Thymus (tissue), 11 donors: ENCODE measurements around the gene SLC25A21. TPM values are rescaled to one million over a fixed set of nuclear protein-coding genes. Genes with fewer than 3 reads are reported as not detected.

ENCODE experiments used
- DNase-seq, 9 donors: peaks; one replicate each; pipeline ENCODE4 v3.0.0-alpha.2; 2013; ENCODE audit warnings: low spot score in 9 of 9, low read depth in 6 of 9, missing footprints in 1 of 9
- H3K27ac ChIP-seq, 2 donors: one replicate each; pipeline ENCODE4 v1.5.1; 2013; ENCODE audit warnings: control low read depth in 1 of 2, low read depth in 1 of 2, low read length in 1 of 2, mild to moderate bottlenecking in 1 of 2, moderate library complexity in 1 of 2
- H3K27me3 ChIP-seq, 2 donors: one replicate each; pipeline ENCODE4 v1.5.1; 2013; ENCODE audit warnings: low read length in 1 of 2; ENCODE audit not compliant: control insufficient read depth in 2 of 2, insufficient read depth in 1 of 2
- H3K36me3 ChIP-seq, 2 donors: one replicate each; pipeline ENCODE4 v1.5.1; 2013; ENCODE audit warnings: low read length in 1 of 2, mild to moderate bottlenecking in 1 of 2, moderate library complexity in 1 of 2; ENCODE audit not compliant: control insufficient read depth in 2 of 2, insufficient read depth in 2 of 2
- H3K4me1 ChIP-seq, 2 donors: one replicate each; pipeline ENCODE4 v1.5.1; 2013; ENCODE audit warnings: low read length in 2 of 2; ENCODE audit not compliant: control insufficient read depth in 2 of 2, insufficient read depth in 2 of 2
- H3K4me3 ChIP-seq, 2 donors: one replicate each; pipeline ENCODE4 v1.5.1; 2013; ENCODE audit warnings: low read length in 2 of 2, control low read depth in 1 of 2, mild to moderate bottlenecking in 1 of 2
- H3K9me3 ChIP-seq, 2 donors: one replicate each; pipeline ENCODE4 v1.5.1; 2013; ENCODE audit warnings: low read length in 1 of 2, mild to moderate bottlenecking in 1 of 2; ENCODE audit not compliant: control insufficient read depth in 2 of 2, insufficient read depth in 1 of 2
- WGBS: extraction: QIAGEN DNeasy Blood & Tissue Kit; methylation state at CpG from one replicate; pipeline ENCODE4 v1.1.7; 2013; 5-methylcytosine and 5-hydroxymethylcytosine counted together
- polyA plus RNA-seq: library from polyadenylated mRNA; stranded (reverse); fragments of 200-250 nt; gene quantifications from one replicate; pipeline ENCODE4 v1.2.3, GENCODE V29; 2013
- total RNA-seq: library from RNA; stranded (reverse); fragments of 120-200 nt; gene quantifications from one replicate; pipeline ENCODE4 v1.2.4, GENCODE V29; 2013
- donor health status: healthy.

Gene SLC25A21
- total and polyA plus RNA-seq, 2 donors = 0.46 to 0.90 TPM

- H3K36me3 ChIP-seq = no peaks in the 10 kb centered on the region
- H3K9me3 ChIP-seq = no peaks in the 10 kb centered on the region
- DNase-seq = no peak
- H3K4me3 ChIP-seq = no peak overlapping the region
- no peaks in the 10 kb centered on the region for H3K27me3 ChIP-seq
- WGBS = 54% methylated on average over 4 of the region's 4 CpGs
- H3K4me1 ChIP-seq = no peaks in the 10 kb centered on the region
- no peak overlapping the region for H3K27ac ChIP-seq
Measured at GRCh38 chr14:37013078-37013477, 159.3 kb downstream of the SLC25A21 start.

- H3K27me3 ChIP-seq = no peaks in the 10 kb centered on the region
- H3K9me3 ChIP-seq = no peaks in the 10 kb centered on the region
- no peaks in the 10 kb centered on the region for H3K36me3 ChIP-seq
- no peaks in the 10 kb centered on the region for H3K4me1 ChIP-seq
- WGBS = 77% methylated on average over 1 of the region's 1 CpG
- DNase-seq = no peak
- no peak overlapping the region for H3K4me3 ChIP-seq
- H3K27ac ChIP-seq = no peak overlapping the region
Measured at GRCh38 chr14:36998686-36999085, 173.7 kb downstream of the SLC25A21 start.

- Histone ChIP-seq H3K9me3 (no peaks in the 10 kb centered on the region), H3K27me3 (no peaks in the 10 kb centered on the region), H3K27ac (no peak overlapping the region), H3K36me3 (no peaks in the 10 kb centered on the region), H3K4me1 (no peaks in the 10 kb centered on the region), H3K4me3 (no peak overlapping the region)
- no peak for DNase-seq
- WGBS = 80% methylated on average over 4 of the region's 4 CpGs
Measured at GRCh38 chr14:36997843-36998242, 174.6 kb downstream of the SLC25A21 start.

- H3K9me3 ChIP-seq = no peaks in the 10 kb centered on the region
- H3K4me3 ChIP-seq = no peak overlapping the region
- no peaks in the 10 kb centered on the region for H3K4me1 ChIP-seq
- WGBS = 96% methylated on average over 5 of the region's 5 CpGs
- H3K27me3 ChIP-seq = no peaks in the 10 kb centered on the region
- DNase-seq = no peak
- H3K36me3 ChIP-seq = no peaks in the 10 kb centered on the region
- no peak overlapping the region for H3K27ac ChIP-seq
Measured at GRCh38 chr14:36996857-36997590, 175.4 kb downstream of the SLC25A21 start.

GRCh38 chr14:36996133-36996856 is 176.1 kb downstream of the SLC25A21 start:
- DNase-seq = no peak
- Histone ChIP-seq H3K4me3 (no peak overlapping the region), H3K4me1 (no peaks in the 10 kb centered on the region), H3K27ac (no peak overlapping the region), H3K9me3 (no peaks in the 10 kb centered on the region), H3K36me3 (no peaks in the 10 kb centered on the region), H3K27me3 (no peaks in the 10 kb centered on the region)
- WGBS = 94% methylated on average over 4 of the region's 4 CpGs

GRCh38 chr14:36989806-36990205 is 182.6 kb downstream of the SLC25A21 start:
- Histone ChIP-seq H3K4me1 (no peaks in the 10 kb centered on the region), H3K9me3 (no peaks in the 10 kb centered on the region)
- WGBS = 80% methylated on average over 3 of the region's 3 CpGs

GRCh38 chr14:36988989-36989388 is 183.4 kb downstream of the SLC25A21 start:
- Histone ChIP-seq H3K27me3 (no peaks in the 10 kb centered on the region), H3K4me1 (no peaks in the 10 kb centered on the region), H3K27ac (no peak overlapping the region), H3K36me3 (no peaks in the 10 kb centered on the region), H3K4me3 (no peak overlapping the region), H3K9me3 (no peaks in the 10 kb centered on the region)
- no peak for DNase-seq
- 95% methylated on average over 1 of the region's 1 CpG for WGBS

More at GRCh38 chr14:36989806-36990205, 182.6 kb downstream of the SLC25A21 start:
- H3K4me3 ChIP-seq = no peak overlapping the region
- no peaks in the 10 kb centered on the region for H3K36me3 ChIP-seq
- H3K27ac ChIP-seq = no peak overlapping the region
- DNase-seq = no peak
- no peaks in the 10 kb centered on the region for H3K27me3 ChIP-seq

- Histone ChIP-seq H3K4me3 (no peak overlapping the region), H3K9me3 (no peaks in the 10 kb centered on the region), H3K27ac (no peak overlapping the region), H3K36me3 (no peaks in the 10 kb centered on the region), H3K4me1 (no peaks in the 10 kb centered on the region), H3K27me3 (no peaks in the 10 kb centered on the region)
- WGBS = 87% methylated on average over 1 of the region's 1 CpG
- no peak for DNase-seq
Measured at GRCh38 chr14:36988568-36988967, 183.8 kb downstream of the SLC25A21 start.

- Histone ChIP-seq H3K36me3 (no peaks in the 10 kb centered on the region), H3K4me1 (no peaks in the 10 kb centered on the region), H3K4me3 (no peak overlapping the region), H3K27ac (no peak overlapping the region), H3K9me3 (no peaks in the 10 kb centered on the region), H3K27me3 (no peaks in the 10 kb centered on the region)
- 85% methylated on average over 2 of the region's 2 CpGs for WGBS
- DNase-seq = no peak
Measured at GRCh38 chr14:36986407-36986806, 186.0 kb downstream of the SLC25A21 start.
